ENCODE measurements around the gene COG7.
"Not testable (repeated sequence)": the region's sequence is repeated elsewhere in the genome, so short reads cannot be mapped to it uniquely, and the experiment has no call there.

COG7 gene

GRCh38 chr16:23408242-23408822, 44.7 kb downstream of the COG7 start:
- no peak for DNase-seq

DNA sequence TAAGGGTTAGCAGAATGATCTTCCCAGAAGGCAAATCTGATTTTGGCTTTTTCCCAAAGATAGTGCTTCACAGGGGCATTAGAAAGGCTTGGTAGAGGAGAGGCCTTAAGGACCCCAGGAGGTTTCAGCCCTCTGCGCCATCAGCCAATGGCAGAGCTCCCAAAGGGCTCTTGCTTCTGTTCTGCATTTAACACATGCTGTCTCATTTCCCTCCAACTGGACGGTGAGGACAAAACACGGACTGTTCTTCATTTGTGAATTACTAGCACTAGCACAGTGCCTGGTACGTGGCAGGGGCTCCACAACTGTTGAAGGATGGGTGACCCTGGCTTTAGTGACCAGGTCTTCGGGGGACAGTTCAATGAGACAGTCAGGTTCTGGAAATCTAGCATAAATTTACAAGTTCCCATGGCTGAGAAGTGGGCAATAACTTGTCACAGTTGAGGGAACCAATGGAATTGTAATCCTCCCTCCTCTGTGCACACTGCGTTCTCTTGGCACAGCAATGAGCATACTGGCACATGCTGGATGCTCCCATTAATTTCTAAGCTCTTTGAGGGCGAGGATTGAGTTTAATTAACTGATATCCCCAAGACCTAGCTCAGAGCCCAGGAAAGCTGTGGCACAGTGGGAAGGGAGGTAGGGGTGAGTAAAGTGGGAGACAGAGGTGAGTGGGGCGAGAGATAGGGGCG, 45.4 kb downstream of the COG7 start:
- no peak for DNase-seq

DNA sequence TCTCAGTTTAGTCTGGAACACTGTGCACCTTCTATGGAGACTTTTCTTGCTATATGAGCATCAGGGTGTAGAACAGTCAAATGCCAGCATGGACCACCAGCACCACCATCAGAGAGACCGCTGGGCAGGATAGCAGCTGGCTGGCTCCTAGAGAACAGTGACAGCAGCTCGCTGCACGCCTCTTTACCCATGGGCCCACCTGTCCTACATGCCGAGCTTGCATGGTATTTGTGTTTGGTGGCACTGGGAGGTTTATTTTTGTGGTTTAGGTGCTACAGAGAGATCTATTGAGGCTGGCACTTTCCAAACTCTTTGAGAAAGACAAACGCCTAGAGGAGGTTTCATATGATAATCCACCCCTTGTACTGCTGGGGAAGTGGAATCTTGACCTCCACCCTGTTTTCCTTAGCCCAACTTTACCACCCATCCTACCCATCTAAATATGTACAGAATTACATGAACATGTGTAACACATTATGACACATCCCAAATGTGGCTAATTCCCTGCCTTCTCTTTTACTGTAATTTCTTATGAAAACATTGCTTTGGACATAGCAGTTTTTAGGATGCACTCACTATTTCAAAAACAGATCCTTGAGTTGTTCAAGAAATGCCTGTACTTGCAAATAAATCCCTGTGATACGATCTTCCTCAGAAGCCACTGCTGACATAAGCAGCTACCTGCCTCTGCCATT, 46.3 kb downstream of the COG7 start:
- no peak for DNase-seq

DNA sequence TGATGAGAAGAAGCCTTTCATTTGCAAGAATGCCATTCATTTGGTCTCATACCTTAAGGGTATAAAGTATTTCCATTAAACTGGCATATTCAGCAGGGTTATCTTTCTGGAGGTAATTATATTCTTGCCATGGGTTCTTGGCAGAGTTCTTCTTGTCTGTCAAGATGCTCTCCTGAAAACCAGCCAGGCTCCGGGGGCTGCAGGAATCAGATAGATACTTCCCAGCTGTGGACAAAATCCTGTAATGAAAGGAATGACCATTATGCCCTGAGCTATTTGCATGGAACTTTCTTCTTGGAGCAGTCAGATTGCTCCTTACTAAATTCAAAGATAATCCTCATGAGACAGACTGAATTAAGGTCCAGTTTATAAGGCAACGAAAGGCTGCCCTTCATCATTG, 47.0 kb downstream of the COG7 start:
- DNase-seq = no peak

- DNase-seq = no peak
Measured at GRCh38 chr16:23403547-23403946, 49.4 kb downstream of the COG7 start.

DNA sequence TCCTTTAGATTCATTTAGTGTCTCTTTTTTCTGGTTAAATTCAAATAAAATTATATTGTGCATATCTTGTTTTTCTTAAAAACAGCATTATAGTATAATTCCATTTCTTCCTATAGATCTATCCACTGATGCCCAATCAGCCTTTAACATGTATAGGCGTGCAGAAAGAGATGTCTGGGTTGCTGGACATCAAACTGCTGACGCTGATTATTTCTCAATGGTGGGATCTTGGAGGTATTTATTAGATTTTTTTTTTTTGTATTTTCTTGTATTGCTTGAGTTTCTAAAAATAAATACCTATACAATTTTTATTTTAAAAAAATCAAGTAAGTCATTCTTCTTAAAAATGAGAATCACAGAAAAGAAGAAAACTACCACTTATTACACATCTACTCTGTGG, 50.9 kb downstream of the COG7 start:
- no peak for DNase-seq

- DNase-seq = no peak
Measured at GRCh38 chr16:23401139-23401538, 51.9 kb downstream of the COG7 start.

DNA sequence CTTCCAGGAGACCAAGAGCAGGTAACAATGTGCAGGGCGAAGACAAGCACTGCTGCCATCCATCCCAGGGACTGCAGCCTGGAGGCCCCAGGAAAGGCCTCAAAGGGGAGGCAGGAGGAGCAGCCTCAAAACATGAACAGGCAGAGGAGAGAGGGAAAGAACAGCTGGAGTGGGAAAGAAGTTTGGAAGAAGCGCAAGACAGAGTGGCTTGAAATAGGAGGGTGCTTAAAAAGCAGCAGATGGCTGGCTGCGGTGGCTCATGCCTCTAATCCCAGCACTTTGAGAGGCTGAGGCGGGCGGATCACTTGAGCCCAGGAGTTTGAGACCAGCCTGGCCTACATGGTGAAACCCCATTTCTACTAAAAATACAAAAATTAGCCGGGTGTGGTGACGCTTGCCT, 52.5 kb downstream of the COG7 start:
- DNase-seq = not testable (repeated sequence)

GRCh38 chr16:23398987-23399805, 53.8 kb downstream of the COG7 start:
- DNase-seq = no peak

DNA sequence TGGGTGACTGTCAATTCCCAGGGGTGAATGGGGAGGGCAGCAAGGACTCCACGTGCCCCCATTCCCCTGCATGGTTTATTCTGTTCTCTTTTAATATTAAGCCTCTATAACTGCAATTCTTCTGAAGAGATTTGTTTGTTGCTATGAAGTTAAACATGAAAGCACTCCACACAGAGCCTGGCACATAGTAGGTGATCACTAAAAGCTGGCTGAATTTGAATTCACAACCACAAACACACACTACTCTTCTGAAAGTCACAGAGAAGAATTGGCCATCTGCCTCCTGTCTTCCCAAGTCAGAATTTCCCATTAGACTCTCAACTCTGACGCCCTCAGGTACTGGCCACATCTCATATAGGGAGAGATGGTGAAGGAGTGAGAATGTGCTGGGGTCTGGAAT, 55.5 kb downstream of the COG7 start:
- no peak for DNase-seq

- DNase-seq = no peak
Measured at GRCh38 chr16:23395732-23396131, 57.3 kb downstream of the COG7 start.

GRCh38 chr16:23394141-23394831, 58.7 kb downstream of the COG7 start:
- DNase-seq = no peak

GRCh38 chr16:23392223-23392600, 60.8 kb downstream of the COG7 start:
- no peak for DNase-seq

DNA sequence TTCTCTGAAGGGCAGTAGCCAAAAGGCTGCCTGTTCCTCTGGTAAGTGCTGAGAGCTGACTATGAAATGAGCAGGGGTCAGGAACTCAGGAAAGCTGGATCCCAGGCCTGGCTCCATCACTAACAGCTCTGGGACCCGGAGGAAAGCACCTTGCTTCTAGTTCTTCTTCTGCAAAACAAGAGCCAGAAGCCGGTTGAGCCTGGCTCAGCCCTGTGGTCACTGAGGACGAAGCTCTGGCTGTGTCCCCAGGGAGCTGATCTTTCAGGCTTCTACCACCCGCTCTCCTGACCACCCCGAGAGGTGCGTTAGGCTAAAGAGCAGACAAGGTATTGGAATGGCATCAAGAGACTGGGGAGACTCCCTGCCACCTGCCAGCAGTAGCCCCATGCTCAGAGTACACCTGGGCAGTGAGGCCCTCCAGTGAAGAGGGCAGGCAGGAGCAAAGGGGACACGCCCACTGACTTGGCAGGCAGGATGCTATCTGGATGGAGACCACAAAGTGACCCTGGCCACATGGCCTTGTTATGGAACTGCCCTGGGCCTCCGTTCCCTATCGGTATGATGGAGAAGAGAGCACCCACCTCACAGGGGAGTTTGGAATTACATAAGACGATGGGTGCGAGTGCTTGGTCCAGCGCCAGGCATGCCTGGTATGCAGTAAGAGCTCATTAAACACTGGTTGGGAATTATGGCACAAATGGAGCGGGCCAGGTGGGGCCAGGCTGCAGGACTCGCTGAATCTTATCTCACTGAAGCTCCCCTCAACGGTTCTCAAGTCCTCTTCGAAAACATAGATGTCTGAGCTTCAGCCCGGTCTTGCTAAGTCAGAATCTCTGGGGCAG, 61.4 kb downstream of the COG7 start:
- DNase-seq = no peak

DNA sequence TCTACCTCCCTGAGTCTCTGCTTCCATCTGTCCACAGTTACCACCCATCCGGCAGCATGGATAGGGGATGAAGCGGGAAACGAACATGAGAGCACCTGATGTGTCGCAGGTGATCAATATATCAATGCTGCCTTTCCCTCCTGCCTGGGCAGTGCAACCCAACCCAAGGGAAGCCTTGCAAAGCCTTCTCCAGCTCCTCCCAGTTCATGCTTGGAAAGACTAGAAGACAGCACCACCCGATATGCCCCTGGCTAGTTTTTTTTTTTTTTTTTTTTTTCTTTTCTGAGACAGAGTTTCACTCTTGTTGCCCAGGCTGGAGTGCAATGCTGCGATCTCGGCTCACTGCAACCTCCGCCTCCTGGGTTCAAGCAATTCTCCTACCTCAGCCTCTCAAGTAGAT, 63.1 kb downstream of the COG7 start:
- DNase-seq = not testable (repeated sequence)

DNA sequence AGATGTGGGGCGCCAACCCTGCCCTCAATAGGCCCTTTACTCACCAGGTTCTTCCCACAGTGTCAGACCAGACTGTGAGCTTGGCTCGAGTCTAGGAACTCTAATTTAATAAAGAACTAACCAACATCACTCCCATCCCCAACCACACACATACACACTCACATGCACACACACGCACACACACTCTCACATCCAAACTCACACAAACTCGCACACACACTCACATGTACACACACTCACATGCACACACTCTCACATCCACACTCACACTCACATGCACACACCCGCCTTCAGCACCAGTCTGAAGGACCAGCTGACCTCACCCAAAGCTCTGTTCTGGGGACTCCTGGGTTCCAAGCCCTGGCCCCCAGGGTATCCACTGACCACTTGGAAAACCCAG, 63.8 kb downstream of the COG7 start:
- DNase-seq = no peak

DNA sequence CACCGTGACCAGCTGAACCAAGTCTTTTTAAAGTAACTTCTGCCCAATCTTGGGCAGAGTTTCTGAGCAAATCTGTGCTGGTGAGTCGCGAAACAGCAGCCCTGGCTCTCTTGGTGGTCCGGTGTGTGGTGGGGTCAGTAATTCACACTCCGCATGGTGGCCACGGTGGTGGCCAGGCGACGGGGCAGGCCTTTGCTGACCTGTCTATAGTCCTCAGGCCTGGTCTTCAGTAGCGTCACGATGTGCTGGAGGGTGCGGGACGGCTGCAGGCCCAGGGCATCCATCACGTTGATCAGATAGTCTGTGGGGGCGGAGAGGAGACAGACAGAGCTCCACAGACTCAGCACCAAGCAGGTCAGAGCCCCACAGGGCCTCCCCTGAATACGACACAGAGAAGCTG, 64.2 kb downstream of the COG7 start:
- DNase-seq = no peak

GRCh38 chr16:23387666-23388065, 65.3 kb downstream of the COG7 start:
- DNase-seq = no peak

DNA sequence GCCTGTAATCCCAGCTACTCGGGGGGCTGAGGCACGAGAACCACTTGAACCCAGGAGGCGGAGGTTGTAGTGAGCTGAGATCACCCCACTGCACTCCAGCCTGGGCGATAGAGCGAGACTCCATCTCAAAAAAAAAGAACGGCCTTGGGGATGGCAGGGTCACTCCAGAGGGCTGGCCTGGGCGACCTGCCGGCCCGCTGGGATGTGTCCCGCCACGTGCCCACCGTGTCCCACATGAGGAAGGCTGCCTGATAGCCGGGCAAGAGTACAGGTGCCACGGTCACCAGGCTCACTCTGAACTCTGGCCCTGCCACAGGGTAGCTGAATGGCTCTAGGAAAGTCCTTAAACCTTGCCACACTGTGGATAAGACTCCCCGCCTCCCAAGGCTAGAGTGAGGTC, 67.5 kb downstream of the COG7 start:
- DNase-seq = no peak

- no peak for DNase-seq
Measured at GRCh38 chr16:23384878-23385277, 68.1 kb downstream of the COG7 start.

DNA sequence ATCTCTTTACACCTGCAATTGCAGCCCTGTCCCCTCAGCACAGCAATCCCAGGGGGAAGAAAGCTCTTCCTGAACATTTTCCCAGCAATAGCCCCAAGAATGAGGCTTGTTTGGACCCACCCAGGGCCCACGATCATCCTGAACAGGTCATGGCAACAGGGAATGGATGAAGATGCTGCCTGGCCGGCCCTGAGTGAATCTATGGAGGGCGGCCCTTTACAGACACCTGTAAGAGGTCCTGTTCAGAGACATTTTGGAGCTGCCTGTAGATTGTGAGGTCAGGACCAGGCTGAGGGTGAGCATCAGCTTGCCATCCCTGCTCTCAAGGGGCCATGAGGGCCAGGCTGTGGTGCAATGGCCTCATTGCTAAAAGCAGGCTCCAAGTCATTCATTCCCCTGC, 69.1 kb downstream of the COG7 start:
- no peak for DNase-seq

DNA sequence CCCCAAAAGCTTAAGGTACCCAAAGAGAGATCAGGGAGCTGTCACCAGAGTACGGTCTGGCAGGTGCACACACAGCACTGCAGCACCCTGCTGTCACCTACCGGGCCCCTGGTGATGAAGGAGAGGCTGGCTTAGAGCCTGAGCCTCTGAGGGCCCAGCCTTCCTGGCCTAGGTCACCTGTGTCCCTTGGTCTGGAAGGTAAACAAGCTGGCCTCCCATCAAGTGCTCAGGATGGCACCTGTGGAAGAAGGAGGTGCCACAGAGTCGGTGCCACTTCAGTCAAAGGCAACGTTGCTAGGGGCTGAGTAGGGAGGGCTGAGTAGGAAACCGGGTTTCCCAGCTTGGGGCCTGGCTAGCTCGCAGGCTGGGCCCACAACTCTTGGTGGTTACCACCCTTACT, 70.7 kb downstream of the COG7 start:
- no peak for DNase-seq

Measured in CD4-positive, alpha-beta T cell treated with Interleukin-17A for 1 hour (primary cell).